Stimulated activated CD4-positive, alpha-beta T cell treated with anti-CD3 and anti-CD28 coated beads, TNF-alpha, amount 100 ng/mL, for 48 hours (primary cell): ENCODE results near the gene SAMD4A.
"Not testable (repeated sequence)": the region's sequence is repeated elsewhere in the genome, so short reads cannot be mapped to it uniquely, and the experiment has no call there.

Experiments
- DNase-seq, 3 donors: peaks; one replicate each; pipeline ENCODE4 v3.0.0-alpha.2; 2020; ENCODE audit warnings: low read depth in 3 of 3

Gene SAMD4A

DNA sequence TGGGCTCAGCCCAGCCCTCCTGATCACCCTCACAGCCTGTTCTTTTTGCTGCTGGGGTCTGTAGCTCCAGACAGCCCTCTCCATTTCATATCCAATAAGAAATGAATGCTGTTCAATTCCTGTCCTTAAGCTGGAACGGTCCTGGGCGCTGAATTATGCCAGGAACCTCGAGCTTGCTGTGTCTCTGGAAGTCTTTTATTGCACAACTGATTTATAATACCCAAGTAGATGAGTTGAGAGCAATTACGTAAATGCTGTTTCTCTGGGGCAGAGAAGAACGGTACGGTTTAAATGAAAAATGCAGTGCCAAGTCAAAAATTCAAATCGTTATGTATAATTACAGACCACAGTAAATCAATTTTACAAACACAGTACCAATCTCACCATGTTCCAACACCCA is 161.0 kb downstream of the SAMD4A start:
- no peak for DNase-seq

DNA sequence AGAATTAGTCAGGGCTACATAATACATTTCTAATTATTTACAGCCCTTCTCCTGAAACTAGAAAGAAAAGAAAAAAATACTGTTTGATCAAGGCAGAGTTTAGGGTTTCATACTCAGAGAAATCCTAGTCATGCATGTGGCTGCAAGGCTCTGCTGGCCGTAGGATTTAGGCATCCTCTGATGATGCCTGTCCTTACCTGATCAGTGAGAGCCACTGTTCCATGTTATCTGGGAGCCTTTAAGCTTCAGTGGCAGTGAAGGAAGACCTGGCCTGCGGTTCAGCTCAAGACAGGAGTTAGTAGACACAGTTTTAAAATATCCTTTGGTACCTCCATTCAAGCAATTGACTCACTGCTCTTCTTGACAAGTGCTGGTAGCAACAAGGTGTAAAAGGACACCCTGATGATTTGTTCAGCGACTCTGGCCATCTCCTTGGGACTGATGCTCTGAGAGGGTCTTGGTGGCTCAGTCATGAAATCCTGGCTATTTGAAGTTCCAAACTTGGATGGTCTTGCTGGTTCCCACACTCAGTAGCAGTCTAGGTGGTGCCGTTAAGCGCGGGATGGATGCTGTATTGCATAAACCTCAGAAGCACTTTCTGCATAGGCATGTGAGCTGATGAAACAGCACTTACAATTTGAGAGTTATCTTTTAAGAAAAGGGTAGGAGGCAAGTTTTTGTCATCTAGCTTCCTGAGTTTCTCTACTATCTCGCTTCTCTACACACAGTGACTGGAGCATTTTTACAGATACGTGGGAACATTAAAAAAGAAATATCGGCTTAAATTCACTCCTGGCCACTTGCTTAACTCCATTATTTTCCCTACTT is 162.0 kb downstream of the SAMD4A start:
- no peak for DNase-seq

DNA sequence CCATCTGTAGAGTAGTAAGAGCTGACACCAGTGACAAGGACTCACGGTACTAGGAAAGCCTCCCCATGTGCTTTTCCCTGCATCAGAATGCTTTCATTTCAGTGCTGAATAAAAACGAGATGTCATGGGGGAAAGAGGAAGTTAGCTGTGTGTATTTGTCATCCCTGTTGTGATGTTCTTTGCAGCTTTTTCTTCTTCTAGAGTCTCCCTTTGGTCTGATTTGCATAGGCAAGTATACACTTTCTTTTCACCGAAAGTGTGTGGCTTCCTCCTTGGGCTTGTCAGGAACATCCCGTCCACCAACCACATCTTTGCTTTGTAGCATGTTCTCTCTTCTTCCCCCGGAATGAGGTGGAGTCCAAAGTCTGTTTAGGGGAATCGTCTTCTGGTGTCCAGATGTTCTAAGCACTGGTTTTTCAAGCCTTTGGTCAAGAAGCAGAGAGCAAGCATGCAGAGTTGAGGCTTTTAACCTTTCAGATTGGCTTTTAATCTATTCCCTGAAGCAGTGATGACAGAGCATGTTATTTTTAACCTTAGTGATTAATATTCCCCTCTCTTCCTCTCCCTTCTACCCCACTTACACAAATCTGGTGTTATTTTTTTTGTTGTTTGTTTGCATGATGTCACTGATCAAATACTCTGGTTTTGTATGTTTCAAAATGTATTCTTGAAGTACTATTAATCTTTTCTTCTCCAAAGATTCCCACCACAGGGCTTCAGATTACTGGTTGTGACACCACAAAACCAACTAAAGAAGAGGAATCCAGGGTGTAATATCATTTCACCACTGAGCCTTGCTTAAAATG is 163.4 kb downstream of the SAMD4A start:
- peak; percentile 14 to 26 (median 19) for DNase-seq

DNA sequence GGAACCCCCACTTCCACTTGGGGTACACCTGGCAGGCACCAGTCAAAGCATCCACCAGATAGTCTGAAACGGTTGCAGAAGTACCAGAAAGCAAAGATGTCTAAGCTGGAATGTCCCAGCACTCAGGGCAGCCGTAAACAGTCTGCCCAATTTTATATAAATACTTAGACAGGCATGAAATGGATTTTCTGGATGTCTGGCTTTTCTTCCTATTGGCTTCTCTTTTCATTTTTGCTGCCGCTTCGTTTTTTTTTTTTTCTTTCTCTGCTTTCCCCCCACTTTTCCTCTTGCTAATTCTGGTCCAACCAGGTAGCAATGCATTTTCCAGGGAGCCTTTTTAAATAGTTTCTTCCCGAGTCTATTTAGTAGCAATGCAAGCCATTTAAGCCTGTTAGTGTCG is 168.0 kb downstream of the SAMD4A start:
- DNase-seq: no peak

DNA sequence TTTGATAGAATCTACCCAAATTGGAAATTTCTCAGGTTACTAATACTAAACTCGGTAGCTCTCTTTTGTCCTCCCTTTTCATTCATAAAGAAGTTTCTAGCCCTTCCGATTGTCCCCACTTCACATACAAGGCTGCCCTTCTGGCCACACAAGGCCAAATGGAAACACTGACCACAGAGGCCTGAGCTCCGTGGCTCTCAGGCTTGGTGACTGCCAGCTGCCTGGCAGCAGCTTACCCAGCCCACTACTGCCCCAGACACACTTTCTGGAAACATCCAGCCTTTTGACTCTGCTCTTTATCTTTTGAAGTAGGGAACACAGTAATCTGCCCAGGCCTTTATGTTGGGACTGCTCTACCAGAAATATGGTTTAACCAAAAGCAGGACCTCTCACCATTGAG is 168.5 kb downstream of the SAMD4A start:
- no peak for DNase-seq

DNA sequence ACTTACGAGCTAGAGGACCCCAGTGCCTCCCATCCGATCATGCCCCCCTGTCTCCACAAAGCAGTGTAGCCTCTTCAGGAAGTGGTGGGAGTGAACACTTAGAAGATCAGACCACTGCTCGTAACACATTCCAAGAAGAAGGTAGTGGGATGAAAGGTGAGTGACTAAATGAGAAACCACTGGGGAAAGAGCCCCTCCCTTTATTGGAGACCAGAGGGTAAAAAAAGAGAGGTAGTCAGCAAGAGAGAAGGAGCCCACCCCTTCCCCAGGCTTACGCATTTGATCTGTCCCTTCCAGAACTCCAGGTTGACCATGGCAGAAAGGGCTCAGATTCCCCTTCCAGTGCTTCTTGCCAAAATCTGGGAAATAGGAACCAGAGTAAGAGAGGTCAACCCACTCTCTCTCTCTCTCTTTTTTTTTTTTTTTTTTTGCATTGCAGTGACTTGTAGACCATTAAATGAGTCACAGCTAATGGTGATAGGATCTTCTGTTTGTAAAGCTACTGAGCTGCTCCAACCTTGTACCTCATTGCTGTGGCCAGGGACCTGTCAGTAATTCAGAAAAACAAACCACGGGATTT is 170.3 kb downstream of the SAMD4A start:
- DNase-seq: no peak

DNA sequence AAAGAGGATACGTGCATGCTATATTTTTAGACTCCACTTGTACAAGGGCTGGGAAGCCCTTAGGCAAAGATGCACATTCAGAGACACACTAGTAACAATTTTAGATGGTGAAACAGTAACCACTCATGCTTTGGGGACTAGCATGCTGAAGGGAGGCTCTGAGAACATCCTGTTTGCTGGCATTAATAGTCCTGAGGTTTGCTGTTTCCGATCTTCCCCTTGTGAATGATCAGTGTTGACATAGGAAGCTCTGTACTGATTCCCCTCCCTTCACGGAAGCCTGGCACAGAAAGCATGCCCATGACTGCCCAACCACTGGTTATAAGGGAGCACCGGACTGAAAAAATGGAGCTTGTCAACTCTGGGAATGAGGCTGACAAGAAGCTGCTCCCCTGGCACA is 171.1 kb downstream of the SAMD4A start:
- DNase-seq: no peak

DNA sequence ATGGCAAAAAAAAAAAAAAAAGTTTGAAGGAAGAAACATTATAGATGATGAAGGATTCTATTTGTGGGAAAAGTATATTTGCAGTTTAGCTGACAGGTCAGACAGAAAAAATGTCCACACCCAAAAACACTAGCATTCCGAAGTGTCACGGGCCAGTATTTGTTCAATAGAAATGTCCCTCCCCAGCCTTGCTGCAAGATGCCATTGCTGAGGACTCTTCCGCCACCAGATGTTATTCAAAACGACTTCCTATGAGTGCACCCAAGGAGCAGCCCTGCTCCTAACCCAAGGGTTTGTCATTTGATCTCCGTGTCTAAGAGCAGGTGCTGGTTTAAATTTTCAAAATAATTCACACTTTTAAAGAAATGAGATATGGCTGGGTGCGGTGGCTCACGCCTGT is 172.6 kb downstream of the SAMD4A start:
- DNase-seq: no peak

DNA sequence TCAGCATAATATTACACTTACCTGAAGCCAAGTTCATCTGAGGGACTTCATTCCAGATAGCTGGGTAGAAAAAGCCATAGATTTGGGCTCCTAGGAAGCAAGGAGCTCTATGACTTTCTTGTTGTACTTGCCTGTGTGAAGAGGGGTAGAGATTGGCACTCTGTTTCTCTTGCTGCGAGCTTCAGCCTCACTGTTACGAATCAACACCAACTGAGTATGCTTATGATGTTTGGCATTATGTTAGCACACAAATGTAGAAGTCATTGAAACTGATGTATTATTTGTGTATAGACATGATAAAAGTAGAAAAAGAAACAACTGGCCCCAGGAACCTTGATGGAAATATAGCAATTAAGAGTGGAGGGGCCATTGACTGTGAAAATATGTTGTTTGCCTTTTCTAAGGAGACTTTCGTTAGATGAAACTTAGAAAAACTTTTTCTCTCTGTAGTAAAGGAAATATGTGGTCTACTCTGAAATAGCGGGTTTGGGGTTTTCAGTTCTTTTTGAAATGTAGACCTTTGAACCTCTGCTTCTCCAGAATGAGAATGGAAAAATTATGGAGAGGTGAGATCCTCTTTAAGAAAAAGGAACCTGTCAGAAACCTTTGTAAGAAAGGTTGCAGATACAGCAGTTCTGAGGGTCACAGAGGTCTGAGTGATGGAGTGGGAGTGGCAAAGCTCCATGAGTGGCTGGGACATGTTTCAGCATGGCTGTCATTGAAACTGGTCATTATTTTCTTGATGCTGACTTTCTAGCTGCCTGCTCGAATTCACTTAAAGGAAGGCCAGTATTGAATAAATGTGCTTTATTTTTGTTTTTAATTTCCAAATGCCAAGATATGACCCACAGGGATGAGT is 175.8 kb downstream of the SAMD4A start:
- no peak for DNase-seq

DNA sequence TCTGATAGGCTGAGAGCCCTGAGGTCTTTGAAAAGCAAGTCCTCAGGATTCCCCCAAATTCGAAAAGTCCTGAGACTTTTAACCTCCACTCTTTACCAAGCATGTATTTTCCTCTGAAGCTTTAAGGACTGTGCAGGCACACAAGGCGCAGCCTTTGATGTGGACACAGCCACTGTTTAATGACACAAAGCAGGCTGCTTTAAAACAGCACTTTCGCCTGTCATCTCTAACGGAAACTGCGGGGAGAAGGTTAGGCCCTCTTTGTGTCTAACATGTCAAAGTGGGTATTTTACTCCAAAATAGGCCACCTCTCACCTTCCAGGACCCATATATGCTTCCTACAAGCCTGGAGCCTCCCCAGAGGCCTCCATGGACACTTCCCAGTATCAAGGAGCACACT is 176.5 kb downstream of the SAMD4A start:
- no peak for DNase-seq

DNA sequence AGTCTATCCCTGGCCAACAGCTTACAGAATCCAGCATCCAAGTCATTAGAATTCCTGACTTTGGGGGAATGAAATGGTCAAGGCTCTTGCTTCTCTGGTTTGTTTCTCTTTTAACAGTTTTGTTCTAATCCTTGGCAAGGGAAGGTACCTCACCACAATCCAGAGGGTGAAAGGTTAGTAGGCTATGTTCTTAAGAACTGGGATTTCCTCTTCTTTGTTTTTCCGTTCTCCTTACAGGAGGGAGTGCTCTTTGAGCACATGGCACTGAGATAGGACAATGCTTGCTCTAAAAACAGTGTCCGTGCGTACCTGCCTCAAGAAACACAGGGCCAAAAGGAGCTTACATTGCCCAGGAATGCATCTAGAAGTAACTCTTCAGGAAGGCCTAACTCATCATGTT is 179.1 kb downstream of the SAMD4A start:
- no peak for DNase-seq

DNA sequence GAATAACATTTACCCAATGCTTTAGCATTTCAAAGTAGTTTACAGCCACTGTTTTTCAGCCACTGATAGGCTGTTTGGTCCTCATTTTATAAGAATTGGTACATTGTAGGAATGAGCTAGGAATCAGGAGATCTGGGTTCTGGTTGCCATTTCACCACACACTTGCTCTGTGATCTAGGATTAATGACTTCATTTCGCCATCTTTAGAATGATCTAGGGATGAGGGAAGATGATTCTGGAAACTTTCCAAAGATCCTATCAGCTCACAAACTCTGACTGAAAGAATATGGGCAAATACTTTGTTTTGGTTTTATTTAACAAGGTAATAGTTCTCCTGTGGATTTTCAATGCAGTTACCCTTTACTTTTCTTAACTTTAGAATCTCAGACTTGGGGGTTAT is 180.7 kb downstream of the SAMD4A start:
- DNase-seq: no peak

DNA sequence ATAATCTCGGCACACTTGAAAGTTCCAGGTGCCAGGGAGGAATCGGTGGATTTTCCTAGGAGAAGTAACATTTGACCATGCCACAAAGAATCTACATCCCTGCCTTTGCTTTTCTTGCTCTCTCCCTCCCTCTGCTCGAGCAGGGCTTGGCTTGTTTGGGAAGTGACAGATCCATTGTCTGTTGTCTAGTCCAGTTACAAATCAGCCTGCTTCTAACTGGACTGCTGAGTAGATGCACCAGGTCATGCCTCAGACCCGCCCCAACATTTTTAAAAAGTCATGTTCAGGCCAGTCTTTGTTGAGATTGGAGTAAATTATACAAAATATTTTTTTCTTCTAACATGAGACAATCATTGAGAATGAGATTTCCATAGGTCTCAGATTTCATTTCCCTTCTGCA is 182.3 kb downstream of the SAMD4A start:
- DNase-seq: no peak

DNA sequence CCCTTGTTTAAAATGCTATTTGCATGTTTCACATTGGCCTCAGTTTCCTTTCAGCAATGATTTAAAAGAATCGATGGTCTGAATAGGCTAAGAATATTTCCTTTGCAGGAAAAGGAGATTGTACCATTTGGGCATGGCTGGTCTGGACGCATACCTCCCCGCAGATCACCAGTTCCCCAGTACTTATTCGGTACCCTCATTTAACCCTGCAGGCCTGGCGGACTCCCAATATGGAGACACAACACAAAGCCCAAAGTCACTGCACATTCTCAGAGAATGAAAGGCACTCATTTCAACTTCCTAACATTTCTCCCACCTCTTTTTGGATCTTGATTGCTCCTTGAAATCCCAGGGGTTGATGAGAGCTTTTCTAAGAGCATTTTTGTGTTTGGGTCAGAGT is 182.8 kb downstream of the SAMD4A start:
- DNase-seq: no peak

DNA sequence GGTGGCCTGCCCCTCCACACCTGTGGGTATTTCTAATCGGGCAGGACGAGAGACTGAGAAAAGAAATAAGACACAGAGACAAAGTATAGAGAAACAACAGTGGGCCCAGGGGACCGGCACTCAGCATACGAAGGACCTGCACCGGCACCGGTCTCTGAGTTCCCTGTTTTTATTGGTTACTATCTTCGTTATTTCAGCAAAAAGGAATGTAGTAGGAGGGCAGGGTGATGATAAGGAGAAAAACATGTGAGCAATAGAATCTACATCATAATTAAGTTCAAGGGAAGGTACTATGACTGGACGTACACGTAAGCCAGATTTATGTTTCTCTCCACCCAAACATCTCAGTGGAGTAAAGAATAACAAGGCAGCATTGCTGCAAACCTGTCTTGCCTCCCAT is 185.7 kb downstream of the SAMD4A start:
- not testable (repeated sequence) for DNase-seq

DNA sequence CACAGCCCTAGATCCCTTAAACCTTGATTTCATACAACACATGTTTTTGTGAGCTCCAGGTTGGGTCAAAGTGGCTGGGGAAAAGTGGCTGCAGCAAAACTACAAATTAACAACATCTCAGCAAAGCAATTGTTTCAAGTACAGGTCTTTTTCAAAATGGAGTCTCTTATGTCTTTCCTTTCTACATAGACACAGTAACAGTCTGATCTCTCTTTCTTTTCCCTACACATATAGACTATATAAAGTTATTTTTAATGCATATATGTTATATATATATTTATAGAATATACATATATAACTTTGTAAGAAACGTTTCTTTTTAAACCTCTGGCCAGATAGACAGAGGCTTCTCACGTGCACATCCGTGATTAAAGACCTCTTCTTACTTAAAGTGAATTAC is 186.5 kb downstream of the SAMD4A start:
- not testable (repeated sequence) for DNase-seq

DNA sequence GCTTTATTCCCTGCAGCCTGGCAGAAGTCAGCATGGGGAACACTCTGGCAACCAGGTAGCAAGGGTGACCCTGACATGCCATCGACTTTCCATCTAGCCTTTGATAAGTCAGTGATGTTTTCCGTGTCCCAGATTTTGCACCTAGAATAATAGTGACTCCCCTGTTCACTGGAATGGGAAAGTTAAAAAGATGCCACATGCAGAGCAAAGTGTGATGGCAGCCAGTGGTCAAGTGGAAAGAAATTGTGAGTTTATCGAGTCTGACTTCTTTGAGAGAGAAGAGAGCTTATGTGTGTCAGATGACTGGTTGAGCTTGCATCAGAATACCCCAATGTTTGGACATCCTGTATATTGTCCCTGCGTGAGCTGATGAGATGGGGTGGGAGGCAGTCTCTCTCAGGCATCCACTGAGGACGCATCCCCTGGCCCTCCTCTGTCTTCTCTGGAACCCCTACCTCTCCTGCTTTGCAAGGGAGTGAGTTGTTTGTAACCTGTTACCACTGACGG is 187.2 kb downstream of the SAMD4A start:
- no peak for DNase-seq

DNA sequence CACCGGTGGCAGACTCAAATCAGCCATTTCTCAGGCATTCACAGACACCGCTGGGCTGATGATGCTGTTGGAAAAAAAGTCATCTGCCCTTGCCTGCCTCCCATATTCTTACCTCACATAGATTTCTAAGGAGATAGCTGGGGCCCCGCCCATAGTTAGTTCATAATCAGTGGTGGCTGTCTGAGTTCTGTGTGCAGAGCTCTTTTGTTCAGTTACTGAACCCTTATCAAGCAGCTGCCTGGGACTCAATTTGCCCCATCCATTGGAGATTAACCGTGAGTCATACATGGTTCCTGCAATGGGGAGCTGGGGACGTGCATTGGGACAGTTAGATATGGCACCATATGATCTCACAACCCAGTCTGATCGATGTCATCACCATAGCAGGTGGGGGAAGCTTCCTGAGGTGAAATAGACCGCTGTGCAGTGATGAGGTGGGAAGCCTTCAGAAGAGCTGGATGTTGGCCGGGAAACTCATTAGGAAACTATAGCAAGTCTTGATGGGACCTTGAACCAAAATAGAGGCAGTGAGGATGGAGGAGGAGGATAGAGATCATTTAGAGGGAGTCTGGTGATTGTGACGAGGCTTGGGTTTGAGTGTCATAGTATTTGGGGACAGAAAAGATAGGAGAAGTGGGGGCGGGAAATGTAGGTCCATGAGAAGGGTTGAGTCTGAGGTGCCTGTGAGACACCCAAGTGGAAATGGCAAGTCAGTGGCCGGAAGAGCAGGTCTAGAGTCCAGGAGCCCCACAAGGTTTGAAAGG is 187.9 kb downstream of the SAMD4A start:
- DNase-seq: no peak

DNA sequence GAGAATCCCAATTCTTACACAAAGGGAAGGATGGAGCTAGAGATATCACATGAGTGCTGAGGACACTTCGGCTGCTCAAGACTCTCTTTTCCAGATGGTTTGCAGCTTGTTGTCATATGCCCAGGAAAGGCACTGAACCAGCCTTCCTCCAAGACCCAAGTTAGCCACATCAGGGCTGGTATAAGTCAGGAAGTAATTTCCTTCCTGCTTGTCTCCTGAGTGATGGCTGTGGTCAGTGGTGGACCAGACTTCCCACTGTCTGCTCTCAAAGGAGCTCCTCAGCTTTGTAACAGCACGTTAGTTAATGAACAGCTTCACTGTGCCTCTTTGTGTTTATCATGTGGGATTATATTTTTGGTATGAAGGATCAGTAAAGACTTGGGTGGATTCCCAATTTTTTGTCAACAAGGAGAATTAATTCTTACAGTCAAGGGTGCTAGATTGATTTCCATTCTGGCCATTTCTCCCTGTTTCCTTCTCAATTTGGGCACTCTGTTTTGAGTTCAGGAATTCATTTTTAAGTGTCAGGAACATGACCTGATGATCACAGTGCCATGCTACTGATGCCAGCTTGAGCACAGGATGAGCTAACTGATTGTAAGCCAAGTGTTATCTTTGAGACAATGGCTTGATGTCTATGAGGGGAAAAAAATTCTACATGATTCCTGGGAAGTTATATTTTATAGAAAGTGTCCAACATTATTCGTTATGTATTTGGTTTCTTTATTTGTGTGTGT is 189.9 kb downstream of the SAMD4A start:
- DNase-seq: no peak

DNA sequence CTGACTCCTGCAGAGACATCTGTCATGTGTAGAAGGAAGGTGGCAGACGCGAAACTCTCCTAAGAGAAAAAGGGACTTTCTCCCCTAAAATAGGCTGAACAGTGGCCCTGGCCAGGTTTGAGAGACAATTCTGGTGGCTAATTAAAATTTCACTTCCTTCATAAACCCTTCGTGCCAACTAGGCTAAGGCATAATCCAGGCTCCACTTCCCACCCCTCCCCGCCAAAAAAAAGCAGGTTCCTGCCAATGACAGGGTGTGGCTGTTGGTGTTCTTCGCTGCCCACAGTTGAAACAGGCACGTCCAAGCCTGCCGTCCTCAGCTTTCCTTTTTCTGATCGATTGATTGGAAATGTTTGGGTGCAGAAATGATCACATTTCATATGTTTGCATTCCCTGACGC is 191.1 kb downstream of the SAMD4A start:
- DNase-seq: no peak
